ENCODE data around the gene FZD7. TPM values are rescaled to one million over a fixed set of nuclear protein-coding genes. Genes with fewer than 3 reads are reported as not detected.

FZD7 gene
- total RNA-seq, 2 donors from 2014 or later, result 16.1 to 26.1 TPM

DNA sequence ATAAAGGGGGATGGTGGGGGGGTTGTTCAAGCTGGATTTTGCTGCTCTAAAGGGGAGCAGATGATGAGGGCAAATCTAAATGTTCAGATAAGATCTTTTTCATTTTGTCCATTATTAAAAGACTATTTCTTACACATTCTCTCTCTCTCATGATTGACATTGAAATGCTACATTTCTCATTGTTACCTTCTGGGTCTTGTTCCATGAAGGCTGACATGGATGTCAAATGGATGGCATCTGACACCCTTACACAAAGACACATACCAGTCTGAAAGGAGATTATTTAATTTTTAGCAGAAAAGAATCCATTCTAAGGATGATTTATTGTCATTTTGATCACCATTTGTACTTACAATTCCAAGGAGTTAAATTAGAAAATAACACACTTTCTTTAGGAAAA, 11.1 kb downstream of the FZD7 start:
- Histone ChIP-seq H3K27me3 (replicated peaks; ENCODE audit: insufficient read depth) (no peaks in the 10 kb centered on the region), H3K27ac (no peak overlapping the region), H3K36me3 (no peaks in the 10 kb centered on the region), H3K4me3 (no peak overlapping the region), H3K4me1 (replicated peaks) (no peaks in the 10 kb centered on the region), H3K9me3 (no peaks in the 10 kb centered on the region)
- TF ChIP-seq, protein P1, sequence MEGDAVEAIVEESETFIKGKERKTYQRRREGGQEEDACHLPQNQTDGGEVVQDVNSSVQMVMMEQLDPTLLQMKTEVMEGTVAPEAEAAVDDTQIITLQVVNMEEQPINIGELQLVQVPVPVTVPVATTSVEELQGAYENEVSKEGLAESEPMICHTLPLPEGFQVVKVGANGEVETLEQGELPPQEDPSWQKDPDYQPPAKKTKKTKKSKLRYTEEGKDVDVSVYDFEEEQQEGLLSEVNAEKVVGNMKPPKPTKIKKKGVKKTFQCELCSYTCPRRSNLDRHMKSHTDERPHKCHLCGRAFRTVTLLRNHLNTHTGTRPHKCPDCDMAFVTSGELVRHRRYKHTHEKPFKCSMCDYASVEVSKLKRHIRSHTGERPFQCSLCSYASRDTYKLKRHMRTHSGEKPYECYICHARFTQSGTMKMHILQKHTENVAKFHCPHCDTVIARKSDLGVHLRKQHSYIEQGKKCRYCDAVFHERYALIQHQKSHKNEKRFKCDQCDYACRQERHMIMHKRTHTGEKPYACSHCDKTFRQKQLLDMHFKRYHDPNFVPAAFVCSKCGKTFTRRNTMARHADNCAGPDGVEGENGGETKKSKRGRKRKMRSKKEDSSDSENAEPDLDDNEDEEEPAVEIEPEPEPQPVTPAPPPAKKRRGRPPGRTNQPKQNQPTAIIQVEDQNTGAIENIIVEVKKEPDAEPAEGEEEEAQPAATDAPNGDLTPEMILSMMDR (IDR thresholded peaks at IDR 0.05), result no peak
- TF ChIP-seq POLR2AphosphoS5 (IDR thresholded peaks at IDR 0.05), result no peak
- TF ChIP-seq POLR2A (IDR thresholded peaks at IDR 0.05), result no peak
- no peak for DNase-seq (ENCODE audit: low spot score)
- intact Hi-C loops (cut with DNase I), result no loop called here

DNA sequence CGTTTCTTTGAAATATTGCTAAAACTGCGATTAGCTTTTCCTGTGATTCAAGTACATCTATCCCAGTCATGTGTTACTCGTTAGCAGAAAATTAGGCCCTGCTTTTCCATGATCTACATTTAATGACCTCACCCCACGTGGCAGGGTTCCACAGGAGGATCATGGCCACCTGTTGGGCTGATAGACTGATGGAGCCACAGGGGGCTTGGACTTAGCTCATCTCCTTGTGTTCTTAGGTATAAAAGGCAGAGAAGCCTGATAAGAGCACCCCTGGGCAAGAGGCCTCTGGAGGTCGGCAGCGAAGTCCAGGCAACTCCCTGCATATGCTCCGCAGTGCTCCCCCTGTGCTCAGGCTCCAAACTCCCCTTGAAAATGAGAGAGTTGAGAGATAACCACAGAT, 12.9 kb downstream of the FZD7 start:
- Histone ChIP-seq H3K4me3 (no peak overlapping the region), H3K27ac (no peak overlapping the region), H3K27me3 (replicated peaks; ENCODE audit: insufficient read depth) (no peaks in the 10 kb centered on the region), H3K9me3 (no peaks in the 10 kb centered on the region), H3K36me3 (no peaks in the 10 kb centered on the region), H3K4me1 (replicated peaks) (no peaks in the 10 kb centered on the region)
- intact Hi-C loops (cut with DNase I), result no loop called here
- DNase-seq (ENCODE audit: low spot score), result no peak
- WGBS, result 91% methylated on average over 7 of the region's 7 CpGs
- TF ChIP-seq, protein P1 (IDR thresholded peaks at IDR 0.05), result no peak

DNA sequence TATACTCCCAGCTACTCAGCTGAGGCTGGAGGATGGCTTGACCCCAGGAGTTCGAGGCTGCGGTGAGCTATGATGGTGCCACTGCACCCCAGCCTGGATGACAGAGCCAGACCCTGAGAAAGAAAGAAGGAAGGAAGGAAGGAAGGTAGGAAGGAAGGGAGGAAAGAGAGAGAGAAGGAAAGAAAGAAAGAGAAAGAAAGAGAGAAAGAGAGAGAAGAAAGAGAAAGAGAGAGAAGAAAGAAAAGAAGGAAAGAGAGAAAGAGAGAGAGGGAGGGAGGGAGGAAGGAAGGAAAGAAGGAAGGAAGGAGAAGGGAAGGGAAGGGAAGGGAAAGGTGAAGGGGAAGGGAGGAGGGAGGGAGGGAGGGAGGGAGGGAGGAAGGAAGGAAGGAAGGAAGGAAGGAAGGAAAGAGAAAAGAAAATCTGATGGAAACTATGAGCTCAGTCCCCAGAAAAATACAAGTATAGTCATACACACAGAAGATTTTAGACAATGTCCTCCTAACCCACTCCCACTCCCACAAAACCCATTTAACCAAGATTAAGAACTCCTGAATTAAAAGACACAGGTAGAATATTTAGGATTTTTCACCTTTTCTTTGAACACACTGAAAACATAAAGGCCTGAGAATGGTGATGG, 15.6 kb downstream of the FZD7 start:
- no peak for DNase-seq (ENCODE audit: low spot score)
- Histone ChIP-seq H3K36me3 (no peaks in the 10 kb centered on the region), H3K27ac (no peak overlapping the region), H3K4me3 (no peak overlapping the region), H3K4me1 (replicated peaks) (no peaks in the 10 kb centered on the region), H3K9me3 (no peaks in the 10 kb centered on the region), H3K27me3 (replicated peaks; ENCODE audit: insufficient read depth) (no peaks in the 10 kb centered on the region)
- TF ChIP-seq POLR2AphosphoS5 (IDR thresholded peaks at IDR 0.05) (no peak), POLR2A (IDR thresholded peaks at IDR 0.05) (no peak)
- TF ChIP-seq, protein P1 (IDR thresholded peaks at IDR 0.05), result no peak
- intact Hi-C loops (cut with DNase I), result no loop called here
- WGBS, result 95% methylated on average over 2 of the region's 2 CpGs

DNA sequence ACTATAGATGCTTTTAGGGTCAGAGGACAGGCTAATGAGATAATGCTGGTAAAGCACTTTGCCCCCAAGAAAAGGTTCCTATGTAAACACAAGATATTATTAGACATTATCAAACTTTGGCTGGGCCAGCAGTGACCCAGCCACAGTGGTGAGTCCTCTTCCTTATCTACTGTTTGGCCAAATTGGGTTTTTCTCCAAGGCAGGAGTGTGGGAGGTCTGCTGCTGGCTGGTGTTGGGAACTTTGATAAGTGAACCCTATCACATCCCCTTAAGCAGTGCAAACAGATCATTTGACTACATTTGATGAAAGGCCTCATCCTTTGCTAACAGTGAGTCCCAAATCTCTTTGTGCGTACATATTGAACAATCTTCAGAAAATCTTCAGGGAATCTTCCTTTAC, 16.2 kb downstream of the FZD7 start:
- DNase-seq (ENCODE audit: low spot score), result no peak
- intact Hi-C loops (cut with DNase I), result no loop called here
- no peaks in the 10 kb centered on the region for H3K36me3 ChIP-seq

DNA sequence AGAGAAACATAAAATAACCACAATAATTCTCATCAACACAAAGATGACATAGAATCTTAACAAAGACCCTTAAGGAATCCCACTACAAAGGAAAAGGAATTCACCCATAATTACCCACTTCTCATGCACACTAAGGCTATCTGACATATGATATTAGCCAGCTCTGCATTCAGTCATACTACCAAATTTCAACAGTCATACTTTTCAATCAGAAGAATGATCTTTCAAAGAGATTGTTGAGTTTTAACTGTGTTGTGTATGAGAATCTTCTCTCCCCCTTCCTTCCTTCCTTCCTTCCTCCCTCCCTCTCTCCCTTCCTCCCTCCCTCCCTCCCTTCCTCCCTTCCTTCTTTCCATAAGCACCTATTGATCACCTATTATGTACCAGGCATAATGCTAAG, 17.0 kb downstream of the FZD7 start:
- TF ChIP-seq, protein P1 (IDR thresholded peaks at IDR 0.05), result no peak
- TF ChIP-seq POLR2A (IDR thresholded peaks at IDR 0.05), result no peak
- no peak for TF ChIP-seq POLR2AphosphoS5 (IDR thresholded peaks at IDR 0.05)
- DNase-seq (ENCODE audit: low spot score), result no peak
- Histone ChIP-seq H3K27me3 (replicated peaks; ENCODE audit: insufficient read depth) (no peaks in the 10 kb centered on the region), H3K4me3 (no peak overlapping the region), H3K36me3 (no peaks in the 10 kb centered on the region), H3K27ac (no peak overlapping the region), H3K9me3 (no peaks in the 10 kb centered on the region), H3K4me1 (replicated peaks) (no peaks in the 10 kb centered on the region)
- intact Hi-C loops (cut with DNase I), result no loop called here

More for the DNA sequence above, 16.2 kb downstream of the FZD7 start:
- whole genome bisulfite sequencing, result 92% methylated on average over 1 of the region's 1 CpG
- no peaks in the 10 kb centered on the region for H3K27me3 ChIP-seq (replicated peaks; ENCODE audit: insufficient read depth)
- no peak overlapping the region for H3K4me3 ChIP-seq
- no peaks in the 10 kb centered on the region for H3K4me1 ChIP-seq (replicated peaks)
- H3K27ac ChIP-seq, result no peak overlapping the region
- TF ChIP-seq POLR2AphosphoS5 (IDR thresholded peaks at IDR 0.05) (no peak), POLR2A (IDR thresholded peaks at IDR 0.05) (no peak)
- TF ChIP-seq, protein P1 (IDR thresholded peaks at IDR 0.05), result no peak
- no peaks in the 10 kb centered on the region for H3K9me3 ChIP-seq
